CD4-positive, alpha-beta memory T cell (primary cell): ENCODE results near the gene MMP14. TPM values are rescaled to one million over a fixed set of nuclear protein-coding genes. Genes with fewer than 3 reads are reported as not detected.

Experiments used
- CTCF ChIA-PET: fragments of 350-600 bp; sonication (Branson Sonifier 250); formaldehyde crosslinking; loops from one replicate; lab custom pipeline; 2021; ENCODE audit warnings: inconsistent platforms; ENCODE audit not compliant: partially characterized antibody; lab: Charles Lee
- POLR2A ChIA-PET: fragments of 350-600 bp; sonication (Branson Sonifier 250); formaldehyde crosslinking; loops from one replicate; lab custom pipeline; 2021; ENCODE audit not compliant: partially characterized antibody; lab: Charles Lee
- DNase-seq, 5 donors: peaks; one replicate each; pipeline versions ENCODE4 v3.0.0 to v3.0.0-alpha.2; 2020 to 2022; ENCODE audit warnings: mixed read lengths in 1 of 5
- H3K27ac ChIP-seq: one replicate; pipeline ENCODE4 v1.7.0; 2013; ENCODE audit warnings: low read depth, low read length
- H3K27me3 ChIP-seq: 2 replicates; pipeline ENCODE4 v1.7.0; 2013; ENCODE audit warnings: mild to moderate bottlenecking, low read length, moderate library complexity; ENCODE audit not compliant: insufficient read depth
- H3K36me3 ChIP-seq: 2 replicates; pipeline ENCODE4 v1.7.0; 2013; ENCODE audit warnings: mild to moderate bottlenecking, low read length, moderate library complexity; ENCODE audit not compliant: insufficient read depth
- H3K4me1 ChIP-seq: 2 replicates; pipeline ENCODE4 v1.7.0; 2013; ENCODE audit warnings: mild to moderate bottlenecking, low read length, moderate library complexity; ENCODE audit not compliant: insufficient read depth
- H3K4me3 ChIP-seq, 2 donors: one replicate each; pipeline ENCODE4 v1.7.0; 2013; ENCODE audit warnings: low read length in 2 of 2, mild to moderate bottlenecking in 1 of 2
- H3K9me3 ChIP-seq, 2 donors: one replicate each; pipeline ENCODE4 v1.7.0; 2013; ENCODE audit warnings: low read length in 2 of 2, control low read depth in 1 of 2; ENCODE audit not compliant: control insufficient read depth in 1 of 2
- H3K27ac Mint-ChIP-seq, 7 donors: one replicate each; pipeline ENCODE4 v1.8.0; 2020 to 2021; ENCODE audit warnings: mixed read lengths in 7 of 7, mild to moderate bottlenecking in 6 of 7, inconsistent platforms in 3 of 7, moderate library complexity in 3 of 7
- H3K27me3 Mint-ChIP-seq, 2 donors: one replicate each; pipeline ENCODE4 v1.8.0; 2020 to 2021; ENCODE audit warnings: mixed read lengths in 2 of 2
- H3K36me3 Mint-ChIP-seq, 2 donors: one replicate each; pipeline ENCODE4 v1.8.0; 2020 to 2021; ENCODE audit warnings: mixed read lengths in 2 of 2, inconsistent platforms in 1 of 2, mild to moderate bottlenecking in 1 of 2
- H3K4me1 Mint-ChIP-seq, 4 donors: one replicate each; pipeline ENCODE4 v1.8.0; 2020 to 2021; ENCODE audit warnings: mixed read lengths in 4 of 4, mild to moderate bottlenecking in 1 of 4
- H3K4me3 Mint-ChIP-seq, 8 donors: one replicate each; pipeline ENCODE4 v1.8.0; 2020 to 2021; ENCODE audit warnings: mixed read lengths in 8 of 8, mild to moderate bottlenecking in 7 of 8, moderate library complexity in 6 of 8, inconsistent platforms in 3 of 8
- H3K9me3 Mint-ChIP-seq, 8 donors: one replicate each; pipeline ENCODE4 v1.8.0; 2020 to 2021; ENCODE audit warnings: mixed read lengths in 8 of 8, mild to moderate bottlenecking in 5 of 8, inconsistent platforms in 3 of 8, moderate library complexity in 1 of 8
- intact Hi-C: fragments of 100-400 bp; cut with micrococcal nuclease; formaldehyde crosslinking; loops from one replicate; pipeline ENCODE4 v1.15.1; 2023
- polyA plus RNA-seq, 2 donors: library from polyadenylated mRNA; unstranded; fragments of 300-500 nt; fragmentation: Illumina TruSeq; gene quantifications; one replicate each; pipeline ENCODE4 v1.2.3, GENCODE V29; 2021
- total RNA-seq, 2 experiments: library from RNA; stranded (reverse); gene quantifications; one replicate each; pipeline ENCODE4 v1.2.3, GENCODE V29; 2021

The MMP14 gene
- total and polyA plus RNA-seq, 4 experiments from 2014 or later: 3.0 to 3.8 TPM; not detected in 2

GRCh38 chr14:22878271-22879246, 42.2 kb downstream of the MMP14 start:
- intact Hi-C loops: no loop called here
- Histone ChIP-seq H3K9me3 (no peaks in the 10 kb centered on the region), H3K4me1 (peaks cover 34% of the 10 kb centered on the region), H3K4me3 (no peak overlapping the region), H3K27ac (no peak overlapping the region), H3K27me3 (no peaks in the 10 kb centered on the region), H3K36me3 (peaks cover 55% of the 10 kb centered on the region)
- H3K36me3 Mint-ChIP-seq: peaks cover 31 to 50% of the 10 kb centered on the region in 2 donors
- peak overlapping the region in 2 of 8 donors; percentile 3 to 30 for H3K4me3 Mint-ChIP-seq
- CTCF ChIA-PET: interaction anchor here (1.0 to 9.8 kb wide), 3 partner anchors 8 to 21 kb away, joined by 3 to 84 read pairs (median 5); no protein-coding TSS in a partner anchor
- H3K9me3 Mint-ChIP-seq: peaks cover 0 to 1% (median 0%) of the 10 kb centered on the region in 8 donors
- DNase-seq: no peak
- peaks cover 16 to 46% (median 24%) of the 10 kb centered on the region in 4 donors for H3K4me1 Mint-ChIP-seq
- peak overlapping the region in 4 of 7 donors; percentile 57 to 86 (median 78) for H3K27ac Mint-ChIP-seq
- H3K27me3 Mint-ChIP-seq: no peaks in the 10 kb centered on the region
- POLR2A ChIA-PET: interaction anchor here (0.9 to 2.0 kb wide), 3 partner anchors 8 to 22 kb away, joined by 3 to 6 read pairs (median 5); no protein-coding TSS in a partner anchor

GRCh38 chr14:22882064-22882463, 45.7 kb downstream of the MMP14 start:
- Histone ChIP-seq H3K27ac (no peak overlapping the region), H3K4me3 (no peak overlapping the region), H3K4me1 (peaks cover 26% of the 10 kb centered on the region), H3K9me3 (no peaks in the 10 kb centered on the region), H3K36me3 (peaks cover 22% of the 10 kb centered on the region), H3K27me3 (no peaks in the 10 kb centered on the region)
- Mint-ChIP-seq H3K4me1 (peaks cover 19 to 60% (median 33%) of the 10 kb centered on the region in 4 donors), H3K9me3 (peaks cover 0 to 2% (median 0%) of the 10 kb centered on the region in 8 donors), H3K4me3 (peak overlapping the region in 1 of 8 donors; percentile 60), H3K27ac (peak overlapping the region; percentile 2 to 69 (median 24)), H3K36me3 (peaks cover 18 to 26% of the 10 kb centered on the region in 2 donors), H3K27me3 (no peaks in the 10 kb centered on the region)
- POLR2A ChIA-PET: interaction anchor here (0.6 to 10.8 kb wide), 8 partner anchors 9 to 52 kb away, joined by 3 to 208 read pairs (median 4); partner anchors contain the start of genes LRP10 and RBM23
- CTCF ChIA-PET: interaction anchor here (0.6 to 11.4 kb wide), 9 partner anchors 9 to 293 kb away, joined by 3 to 191 read pairs (median 5); partner anchors contain the start of genes AJUBA, DAD1 and LRP10
- intact Hi-C loops: no loop called here
- no peak for DNase-seq

- Mint-ChIP-seq H3K9me3 (peaks cover 0 to 3% (median 0%) of the 10 kb centered on the region in 8 donors), H3K27me3 (no peaks in the 10 kb centered on the region), H3K36me3 (peaks cover 15 to 23% of the 10 kb centered on the region in 2 donors), H3K4me1 (peaks cover 23 to 63% (median 38%) of the 10 kb centered on the region in 4 donors), H3K4me3 (peak overlapping the region in 1 of 8 donors; percentile 36), H3K27ac (peak overlapping the region in 6 of 7 donors; percentile 6 to 72 (median 38))
- DNase-seq: peak in 3 of 5 donors; percentile 29 to 72 (median 37)
- no peak overlapping the region for H3K27ac ChIP-seq
- CTCF ChIA-PET: interaction anchor here (0.6 to 11.4 kb wide), 9 partner anchors 10 to 293 kb away, joined by 3 to 191 read pairs (median 5); partner anchors contain the start of genes AJUBA, DAD1 and LRP10
- POLR2A ChIA-PET: interaction anchor here (0.7 to 10.8 kb wide), 6 partner anchors 8 to 52 kb away, joined by 3 to 208 read pairs (median 10); partner anchors contain the start of genes LRP10 and RBM23
- H3K9me3 ChIP-seq: no peaks in the 10 kb centered on the region
- H3K4me3 ChIP-seq: no peak overlapping the region
- peaks cover 30% of the 10 kb centered on the region for H3K4me1 ChIP-seq
- intact Hi-C loops: no loop called here
- peaks cover 16% of the 10 kb centered on the region for H3K36me3 ChIP-seq
- no peaks in the 10 kb centered on the region for H3K27me3 ChIP-seq
These were observed 46.3 kb downstream of the MMP14 start for GRCh38 chr14:22882529-22883172.

- H3K4me3 ChIP-seq: no peak within 1 kb of the TSS
- intact Hi-C loops: no loop called here
- peaks cover 8 to 16% of the 10 kb centered on the region in 2 donors for H3K36me3 Mint-ChIP-seq
- DNase-seq: no peak
- ChIA-PET CTCF (interaction anchor here (1.4 to 11.4 kb wide), 6 partner anchors 11 to 294 kb away, joined by 4 to 191 read pairs (median 5); partner anchors contain the start of genes AJUBA, DAD1 and LRP10), POLR2A (interaction anchor here (1.1 to 10.8 kb wide), 6 partner anchors 11 to 34 kb away, joined by 4 to 208 read pairs (median 12); partner anchors contain the start of genes LRP10 and RBM23)
- H3K4me1 Mint-ChIP-seq: peaks cover 25 to 64% (median 44%) of the 10 kb centered on the region in 4 donors
- peaks cover 0 to 3% (median 0%) of the 10 kb centered on the region in 8 donors for H3K9me3 Mint-ChIP-seq
- H3K27ac Mint-ChIP-seq: peak within 1 kb of the TSS; percentile 13 to 95 (median 72)
- H3K9me3 ChIP-seq: no peaks in the 10 kb centered on the region
- H3K27ac ChIP-seq: no peak within 1 kb of the TSS
- H3K27me3 Mint-ChIP-seq: no peaks in the 10 kb centered on the region
- peaks cover 38% of the 10 kb centered on the region for H3K4me1 ChIP-seq
- H3K4me3 Mint-ChIP-seq: peak within 1 kb of the TSS in 2 of 8 donors; percentile 1 to 60
- H3K27me3 ChIP-seq: no peaks in the 10 kb centered on the region
- peaks cover 9% of the 10 kb centered on the region for H3K36me3 ChIP-seq
These were observed 47.0 kb downstream of the MMP14 start, which contains the start of gene REM2 for GRCh38 chr14:22883173-22883976. Gene REM2 (plus strand): TSS chr14:22883222. CDS start chr14:22883288, 66 bp downstream.

GRCh38 chr14:22884076-22884737, 47.8 kb downstream of the MMP14 start:
- ChIA-PET POLR2A (interaction anchor here (0.6 to 10.8 kb wide), 8 partner anchors 12 to 296 kb away, joined by 3 to 208 read pairs (median 7); partner anchors contain the start of genes LRP10, PRMT5 and RBM23), CTCF (interaction anchor here (9.8 to 11.4 kb wide), 2 partner anchors 12 to 15 kb away, joined by 84 to 191 read pairs; partner anchors contain the start of gene LRP10)
- DNase-seq: no peak
- H3K9me3 ChIP-seq: no peaks in the 10 kb centered on the region
- intact Hi-C loops: no loop called here
- H3K27me3 ChIP-seq: no peaks in the 10 kb centered on the region
- H3K27me3 Mint-ChIP-seq: no peaks in the 10 kb centered on the region
- no peak overlapping the region for H3K27ac ChIP-seq
- peak overlapping the region in 1 of 8 donors; percentile 1 for H3K4me3 Mint-ChIP-seq
- H3K4me1 ChIP-seq: peaks cover 46% of the 10 kb centered on the region
- peaks cover 28 to 72% (median 48%) of the 10 kb centered on the region in 4 donors for H3K4me1 Mint-ChIP-seq
- H3K4me3 ChIP-seq: no peak overlapping the region
- H3K36me3 ChIP-seq: peaks cover 4% of the 10 kb centered on the region
- H3K27ac Mint-ChIP-seq: peak overlapping the region; percentile 66 to 95 (median 77)
- peaks cover 0 to 3% (median 0%) of the 10 kb centered on the region in 8 donors for H3K9me3 Mint-ChIP-seq
- H3K36me3 Mint-ChIP-seq: peaks cover 4 to 8% of the 10 kb centered on the region in 2 donors
